Cardiac fibroblast (primary cell): ENCODE data around the gene PLA2G2A.

Source experiments
- DNase-seq, 2 donors: peaks; one replicate each; pipeline versions ENCODE4 v3.0.0 to v3.0.0-alpha.2; 2010; ENCODE audit warnings: low read depth in 2 of 2
- H3K4me3 ChIP-seq, 2 donors: replicated peaks in 1 of 2; 1 replicate in 1 of 2; 2 replicates in 1 of 2; pipeline ENCODE4 v1.5.1; 2011; ENCODE audit warnings: low read depth in 2 of 2, low read length in 2 of 2, mild to moderate bottlenecking in 2 of 2, moderate library complexity in 1 of 2
- CTCF ChIP-seq: IDR thresholded peaks from one replicate; pipeline ENCODE4 v1.5.1; 2011; ENCODE audit warnings: low read depth, mild to moderate bottlenecking, low read length, inconsistent platforms

Gene PLA2G2A

DNA sequence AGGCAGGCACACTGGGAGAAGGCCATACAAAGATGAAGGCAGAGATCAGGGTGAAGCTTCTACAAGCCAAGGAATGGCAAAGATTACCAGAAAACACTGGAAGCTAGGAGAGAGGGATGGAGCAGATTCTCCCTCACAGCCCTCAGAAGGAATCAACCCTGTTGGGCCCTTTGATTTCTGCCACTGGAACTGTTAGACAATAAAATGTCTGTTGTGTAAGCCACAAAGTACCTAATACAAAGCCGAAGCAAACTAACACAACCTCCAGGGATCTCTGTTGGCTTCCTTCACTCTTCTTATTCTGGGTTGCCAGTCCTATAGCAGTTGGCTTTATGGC lies 1.7 kb upstream of the PLA2G2A start:
- H3K4me3 ChIP-seq: no peak overlapping the region
- TF ChIP-seq CTCF: no peak
- DNase-seq: no peak

DNA sequence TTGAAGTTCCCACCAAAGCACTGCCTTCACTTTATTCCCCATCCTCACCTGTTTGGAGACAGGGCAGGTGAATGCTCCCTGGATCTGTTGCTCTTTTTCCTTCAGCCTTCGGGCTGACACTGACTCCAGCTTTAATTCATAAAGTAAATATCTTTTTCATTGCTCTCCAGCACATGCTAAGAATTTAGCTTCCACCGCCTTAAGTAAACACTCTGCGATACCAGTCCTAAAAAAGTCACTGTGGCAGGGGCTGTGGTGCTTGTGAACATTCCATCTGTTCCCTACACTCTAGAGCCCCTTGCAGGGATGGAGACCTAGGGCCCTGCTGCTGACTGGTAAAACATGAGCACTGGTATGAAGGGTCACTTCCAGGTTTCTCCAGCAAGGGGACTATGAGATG lies 896 bp upstream of the PLA2G2A start:
- no peak overlapping the region for H3K4me3 ChIP-seq
- no peak for TF ChIP-seq CTCF
- no peak for DNase-seq

DNA sequence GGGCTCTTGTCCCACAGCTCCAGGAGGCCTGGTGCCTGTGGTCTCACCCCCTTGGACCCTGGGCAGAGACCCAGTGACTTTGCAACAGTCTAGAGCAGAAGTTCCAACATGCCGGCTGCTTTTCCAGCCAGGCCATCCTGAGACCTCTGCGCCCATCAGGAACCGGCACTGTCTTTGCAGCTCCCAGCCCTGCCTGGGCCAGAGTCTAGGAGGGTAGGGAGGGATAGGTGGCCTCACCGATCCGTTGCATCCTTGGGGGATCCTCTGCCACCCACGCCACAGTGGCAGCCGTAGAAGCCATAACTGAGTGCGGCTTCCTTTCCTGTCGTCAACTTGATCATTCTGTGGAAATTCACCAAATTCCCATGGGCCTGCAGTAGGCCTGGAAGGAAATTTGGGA lies 1.3 kb downstream of the PLA2G2A start:
- DNase-seq: no peak
- H3K4me3 ChIP-seq: no peak overlapping the region
- TF ChIP-seq CTCF: no peak

DNA sequence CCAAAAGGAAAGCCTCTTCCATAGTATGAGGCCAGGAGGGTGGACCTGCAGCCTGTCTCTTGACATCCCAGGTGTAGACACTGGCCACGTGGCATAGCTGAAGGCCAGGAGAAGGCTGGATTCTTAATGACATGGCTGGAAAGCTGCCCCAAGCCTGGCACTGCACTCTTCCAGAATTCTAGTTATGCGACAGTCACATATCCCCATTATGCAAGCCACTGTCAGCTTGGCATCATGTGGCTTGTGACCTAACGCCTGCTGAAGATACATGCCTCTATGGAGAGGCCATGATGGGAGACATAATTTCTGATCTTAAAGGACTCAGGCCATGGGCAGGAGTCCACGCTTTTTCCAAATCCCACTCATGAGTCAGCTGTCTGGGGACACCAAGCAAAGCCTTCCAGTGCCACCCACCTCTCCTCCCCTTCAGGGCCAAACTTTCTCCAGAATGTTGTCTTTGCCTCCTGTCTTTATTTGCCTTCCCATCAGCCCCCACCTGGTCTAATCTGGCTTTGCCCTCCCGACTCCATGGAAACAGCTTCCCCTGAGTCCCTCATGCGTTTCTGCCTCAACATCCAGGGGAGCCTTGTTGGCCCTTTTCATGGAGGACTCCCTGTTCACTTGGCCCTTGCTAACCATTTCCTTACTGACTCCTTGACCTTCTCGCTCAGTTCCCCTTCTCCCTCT lies 3.0 kb downstream of the PLA2G2A start:
- no peak overlapping the region for H3K4me3 ChIP-seq
- TF ChIP-seq CTCF: no peak

GRCh38 chr1:19975423-19976193 lies 3.8 kb downstream of the PLA2G2A start:
- TF ChIP-seq CTCF: no peak
- DNase-seq: no peak
- no peak overlapping the region for H3K4me3 ChIP-seq

More for the DNA sequence above, 3.0 kb downstream of the PLA2G2A start:
- no peak for DNase-seq

DNA sequence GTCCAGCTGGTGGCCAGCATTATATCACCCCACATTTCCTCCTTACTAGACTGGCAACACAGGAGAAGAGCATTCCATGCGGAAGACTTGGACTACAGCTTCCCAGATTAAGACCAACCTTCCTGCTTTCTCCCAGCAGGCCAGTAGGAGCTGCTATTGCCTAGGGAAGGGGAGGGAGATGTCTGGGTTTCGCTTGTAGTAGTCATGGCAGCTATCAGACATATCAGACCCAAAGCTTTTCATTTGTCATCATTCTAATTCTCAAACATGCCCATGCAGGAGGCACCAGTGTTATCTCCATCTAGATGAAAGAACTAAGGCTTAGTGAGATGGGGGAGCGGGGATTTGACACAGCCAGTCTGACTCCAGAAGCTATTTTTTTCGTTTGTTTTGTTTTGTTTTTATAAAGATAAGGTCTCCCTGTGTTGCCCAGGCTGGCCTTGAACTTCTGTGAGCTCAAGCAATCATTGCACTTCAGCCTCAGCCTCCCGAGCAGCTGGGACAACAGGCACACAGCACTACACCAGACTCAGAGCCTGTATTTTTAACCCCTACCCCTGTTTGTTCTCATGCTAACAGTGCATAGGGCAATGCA lies 4.5 kb downstream of the PLA2G2A start:
- TF ChIP-seq CTCF: peak; percentile 96

More for the DNA sequence above, 4.5 kb downstream of the PLA2G2A start:
- no peak overlapping the region for H3K4me3 ChIP-seq
- peak; percentile 80 to 90 for DNase-seq
